HepG2 (cell line): ENCODE measurements around the gene GRB10. TPM values are rescaled to one million over a fixed set of nuclear protein-coding genes. Genes with fewer than 3 reads are reported as not detected.

Experiments
- FOXM1 ChIP-seq: sonication (generic); formaldehyde crosslinking; IDR thresholded peaks from 2 replicates; pipeline ENCODE4 v1.5.0; 2020; ENCODE audit warnings: missing genetic modification reagents
- HOXA7 ChIP-seq: sonication (generic); formaldehyde crosslinking; IDR thresholded peaks from 2 replicates; pipeline ENCODE4 v1.8.1; 2022; ENCODE audit warnings: mild to moderate bottlenecking, missing genetic modification reagents, moderate library complexity
- PLRG1 ChIP-seq: fragments of 450-650 bp; conservative IDR thresholded peaks from 2 replicates; pipeline ENCODE4 v1.6.1; 2016
- YY1 ChIP-seq: IDR thresholded peaks from 2 replicates; pipeline ENCODE4 v1.6.1; 2011; ENCODE audit warnings: low read length, low read depth, moderate library complexity, mild to moderate bottlenecking; ENCODE audit not compliant: insufficient read depth, insufficient replicate concordance
- ZNF20 ChIP-seq: sonication (generic); formaldehyde crosslinking; IDR thresholded peaks from 2 replicates; pipeline ENCODE4 v1.4.0; 2020; ENCODE audit warnings: mild to moderate bottlenecking, moderate library complexity, missing genetic modification reagents
- ZNF446 ChIP-seq: sonication (generic); formaldehyde crosslinking; IDR thresholded peaks from 2 replicates; pipeline ENCODE4 v1.5.0; 2020; ENCODE audit warnings: mild to moderate bottlenecking, missing genetic modification reagents
- ZNF7 ChIP-seq: IDR thresholded peaks from 2 replicates; pipeline ENCODE4 v1.6.1; 2016; ENCODE audit warnings: missing biosample characterization, missing genetic modification reagents
- ZNF879 ChIP-seq: sonication (generic); formaldehyde crosslinking; IDR thresholded peaks from 2 replicates; pipeline ENCODE4 v1.8.1; 2023; ENCODE audit warnings: missing genetic modification reagents
- polyA plus RNA-seq, 8 experiments: library from polyadenylated mRNA; depleted of rRNA in 3 of 8; stranded (reverse) in 7 of 8; unstranded in 1 of 8; fragments of >200 nt; fragmentation: Illumina TruSeq in 4 of 8; extraction: Trizol in 4 of 8; gene quantifications; 2 replicates each; pipeline versions ENCODE4 v1.2.1 to v1.2.3, GENCODE V29; 2011 to 2016; ENCODE audit warnings: low read depth in 4 of 8, missing spikeins in 1 of 8, mixed read lengths in 1 of 8; ENCODE audit not compliant: insufficient read depth in 1 of 8
- total RNA-seq, 5 experiments: library from RNA; depleted of rRNA; stranded (reverse); fragments of >200 nt; fragmentation: Illumina TruSeq; extraction: Trizol; gene quantifications; 2 replicates each; pipeline ENCODE4 v1.2.3, GENCODE V29; 2016; ENCODE audit warnings: low read depth in 1 of 5
- TF ChIP-seq, protein P1 (sequence below): sonication (generic); formaldehyde crosslinking; IDR thresholded peaks from 2 replicates; pipeline ENCODE4 v1.4.0; 2020; ENCODE audit warnings: missing genetic modification reagents, borderline replicate concordance
- TF ChIP-seq, protein P2 (sequence below): IDR thresholded peaks from 2 replicates; pipeline ENCODE4 v1.6.1; 2016
- TF ChIP-seq, protein P3 (sequence below): sonication (generic); formaldehyde crosslinking; IDR thresholded peaks from 2 replicates; pipeline ENCODE4 v1.8.0; 2022; ENCODE audit warnings: missing genetic modification reagents, mild to moderate bottlenecking, inconsistent platforms, borderline replicate concordance

GRB10 gene
- total and polyA plus RNA-seq, 2 of the 13 experiments (the other 11 are each of a cell fraction or from before 2014, with no cell fraction given), result 4.0 to 6.8 TPM

DNA sequence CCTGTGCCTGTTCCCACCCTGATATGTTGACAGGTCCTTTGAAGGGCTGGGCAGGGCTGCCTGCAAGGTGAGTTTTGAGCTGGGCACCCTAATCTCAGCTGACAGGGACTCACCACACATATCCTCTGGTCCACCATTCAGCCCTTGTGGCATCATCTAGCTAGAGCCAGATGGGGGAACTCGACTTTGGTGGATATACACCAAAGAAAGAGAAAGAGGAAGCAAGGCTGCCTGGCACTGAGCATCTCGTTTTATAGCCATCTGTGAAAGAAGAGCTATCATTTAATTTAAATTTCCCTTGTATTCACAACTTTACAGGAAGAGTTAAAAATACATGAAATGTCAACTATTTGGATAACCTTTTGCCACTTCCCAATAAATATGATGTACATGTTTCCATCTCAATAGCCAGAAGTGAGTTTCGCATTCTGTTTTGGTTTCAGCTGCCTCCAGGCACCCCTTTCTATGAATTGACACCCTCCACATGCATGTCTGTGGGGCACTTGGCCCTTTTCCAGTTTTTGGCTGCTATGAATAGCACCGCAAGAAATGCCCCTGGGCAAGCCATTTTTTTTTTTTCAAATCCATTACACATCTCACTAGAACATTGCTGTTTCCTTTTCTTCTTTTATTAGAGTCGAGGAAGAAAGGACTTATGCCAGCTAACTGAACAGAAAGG is 22.9 kb upstream of the GRB10 start (continued):
- TF ChIP-seq, protein P1, sequence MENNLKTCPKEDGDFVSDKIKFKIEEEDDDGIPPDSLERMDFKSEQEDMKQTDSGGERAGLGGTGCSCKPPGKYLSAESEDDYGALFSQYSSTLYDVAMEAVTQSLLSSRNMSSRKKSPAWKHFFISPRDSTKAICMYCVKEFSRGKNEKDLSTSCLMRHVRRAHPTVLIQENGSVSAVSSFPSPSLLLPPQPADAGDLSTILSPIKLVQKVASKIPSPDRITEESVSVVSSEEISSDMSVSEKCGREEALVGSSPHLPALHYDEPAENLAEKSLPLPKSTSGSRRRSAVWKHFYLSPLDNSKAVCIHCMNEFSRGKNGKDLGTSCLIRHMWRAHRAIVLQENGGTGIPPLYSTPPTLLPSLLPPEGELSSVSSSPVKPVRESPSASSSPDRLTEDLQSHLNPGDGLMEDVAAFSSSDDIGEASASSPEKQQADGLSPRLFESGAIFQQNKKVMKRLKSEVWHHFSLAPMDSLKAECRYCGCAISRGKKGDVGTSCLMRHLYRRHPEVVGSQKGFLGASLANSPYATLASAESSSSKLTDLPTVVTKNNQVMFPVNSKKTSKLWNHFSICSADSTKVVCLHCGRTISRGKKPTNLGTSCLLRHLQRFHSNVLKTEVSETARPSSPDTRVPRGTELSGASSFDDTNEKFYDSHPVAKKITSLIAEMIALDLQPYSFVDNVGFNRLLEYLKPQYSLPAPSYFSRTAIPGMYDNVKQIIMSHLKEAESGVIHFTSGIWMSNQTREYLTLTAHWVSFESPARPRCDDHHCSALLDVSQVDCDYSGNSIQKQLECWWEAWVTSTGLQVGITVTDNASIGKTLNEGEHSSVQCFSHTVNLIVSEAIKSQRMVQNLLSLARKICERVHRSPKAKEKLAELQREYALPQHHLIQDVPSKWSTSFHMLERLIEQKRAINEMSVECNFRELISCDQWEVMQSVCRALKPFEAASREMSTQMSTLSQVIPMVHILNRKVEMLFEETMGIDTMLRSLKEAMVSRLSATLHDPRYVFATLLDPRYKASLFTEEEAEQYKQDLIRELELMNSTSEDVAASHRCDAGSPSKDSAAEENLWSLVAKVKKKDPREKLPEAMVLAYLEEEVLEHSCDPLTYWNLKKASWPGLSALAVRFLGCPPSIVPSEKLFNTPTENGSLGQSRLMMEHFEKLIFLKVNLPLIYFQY, result no peak
- TF ChIP-seq YY1 (no peak), FOXM1 (CRISPR knock-in tag) (no peak), HOXA7 (no peak), ZNF20 (no peak), ZNF446 (CRISPR knock-in tag) (no peak), ZNF7 (CRISPR knock-in tag) (no peak), ZNF879 (CRISPR knock-in tag) (no peak), PLRG1 (no peak)
- TF ChIP-seq, protein P2, sequence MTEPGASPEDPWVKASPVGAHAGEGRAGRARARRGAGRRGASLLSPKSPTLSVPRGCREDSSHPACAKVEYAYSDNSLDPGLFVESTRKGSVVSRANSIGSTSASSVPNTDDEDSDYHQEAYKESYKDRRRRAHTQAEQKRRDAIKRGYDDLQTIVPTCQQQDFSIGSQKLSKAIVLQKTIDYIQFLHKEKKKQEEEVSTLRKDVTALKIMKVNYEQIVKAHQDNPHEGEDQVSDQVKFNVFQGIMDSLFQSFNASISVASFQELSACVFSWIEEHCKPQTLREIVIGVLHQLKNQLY (CRISPR knock-in tag), result no peak
- TF ChIP-seq, protein P3, sequence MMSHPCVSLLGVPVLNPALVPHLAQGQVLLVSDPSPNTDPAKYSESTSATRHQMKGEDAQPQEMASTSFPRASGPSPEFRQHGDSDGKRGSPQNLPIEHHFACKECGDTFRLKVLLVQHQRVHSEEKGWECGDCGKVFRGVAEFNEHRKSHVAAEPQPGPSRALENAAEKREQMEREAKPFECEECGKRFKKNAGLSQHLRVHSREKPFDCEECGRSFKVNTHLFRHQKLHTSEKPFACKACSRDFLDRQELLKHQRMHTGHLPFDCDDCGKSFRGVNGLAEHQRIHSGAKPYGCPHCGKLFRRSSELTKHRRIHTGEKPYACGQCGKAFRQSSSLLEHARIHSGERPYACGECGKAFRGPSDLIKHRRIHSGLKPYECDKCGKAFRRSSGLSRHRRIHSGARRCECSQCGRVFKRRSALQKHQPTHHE, result no peak
